Endothelial cell of umbilical vein (primary cell): ENCODE data around the gene VSNL1. TPM values are rescaled to one million over a fixed set of nuclear protein-coding genes. Genes with fewer than 3 reads are reported as not detected.

Source experiments
- BruUV-seq: library from RNA; stranded (reverse); fragments of 400-500 nt; replicated peaks from 2 replicates; lab custom pipeline; 2021; lab: Mats Ljungman, UMichigan
- CTCF ChIA-PET: fragments of 300-600, 350-600 bp; sonication (Branson Sonifier 250); formaldehyde crosslinking; loops from one replicate; lab custom pipeline; 2021; ENCODE audit warnings: antibody characterized with exemption, inconsistent platforms; lab: Charles Lee
- POLR2A ChIA-PET: fragments of 300-600, 350-600 bp; sonication (Branson Sonifier 250); formaldehyde crosslinking; loops from one replicate; lab custom pipeline; 2021; ENCODE audit warnings: antibody characterized with exemption, inconsistent platforms; lab: Charles Lee
- DNase-seq: peaks from one replicate; pipeline ENCODE4 v3.0.0-alpha.2; 2011; ENCODE audit warnings: low read depth, low spot score
- FAIRE-seq: peaks from 2 replicates; lab custom pipeline; 2011; peaks lifted over from hg19 to GRCh38; lab: Jason Lieb, UNC
- H2AFZ ChIP-seq: 2 replicates; pipeline ENCODE4 v1.6.0; 2012; ENCODE audit warnings: low read depth, low read length, control low read depth, inconsistent platforms
- H3K27ac ChIP-seq: 2 replicates; pipeline ENCODE4 v1.5.1; 2011; ENCODE audit warnings: low read depth, mild to moderate bottlenecking, control low read depth, low read length, moderate library complexity; ENCODE audit not compliant: insufficient read depth
- H3K27me3 ChIP-seq, 2 experiments: 2 replicates each; pipeline versions ENCODE4 v1.6.0 to v1.6.1; 2011; ENCODE audit warnings: low read length in 2 of 2, mixed read lengths in 1 of 2; ENCODE audit not compliant: control insufficient read depth in 2 of 2, insufficient read depth in 2 of 2
- H3K36me3 ChIP-seq, 2 experiments: 2 replicates in 1 of 2; 3 replicates in 1 of 2; pipeline ENCODE4 v1.5.1; 2011; ENCODE audit warnings: low read length in 2 of 2, mild to moderate bottlenecking in 1 of 2, moderate library complexity in 1 of 2; ENCODE audit not compliant: control insufficient read depth in 2 of 2, insufficient read depth in 2 of 2; ENCODE audit errors: extremely low read depth in 1 of 2
- H3K4me1 ChIP-seq: 3 replicates; pipeline ENCODE4 v1.5.1; 2011; ENCODE audit warnings: mild to moderate bottlenecking, low read length; ENCODE audit not compliant: control insufficient read depth, insufficient read depth; ENCODE audit errors: extremely low read depth
- H3K4me2 ChIP-seq: 2 replicates; pipeline ENCODE4 v1.6.1; 2011; ENCODE audit warnings: low read length, control low read depth, mixed read lengths; ENCODE audit not compliant: insufficient read depth
- H3K4me3 ChIP-seq, 3 experiments: fragments of 200-600 bp in 1 of 3; sonication (generic), shearing (Covaris generic) in 1 of 3; replicated peaks in 1 of 3; 2 replicates each; pipeline ENCODE4 v1.5.1; 2011 to 2016; ENCODE audit warnings: control low read depth in 3 of 3, low read length in 3 of 3, mild to moderate bottlenecking in 2 of 3, inconsistent platforms in 1 of 3, low read depth in 1 of 3, moderate library complexity in 1 of 3; ENCODE audit not compliant: insufficient read depth in 1 of 3
- H3K79me2 ChIP-seq: 2 replicates; pipeline ENCODE4 v1.6.0; 2012; ENCODE audit warnings: low read length, inconsistent platforms; ENCODE audit not compliant: control insufficient read depth, insufficient read depth
- H3K9ac ChIP-seq: replicated peaks from 2 replicates; pipeline ENCODE3; 2011; ENCODE audit warnings: low read length, control low read depth; ENCODE audit not compliant: insufficient read depth; ENCODE audit errors: extremely low read depth
- H3K9me1 ChIP-seq: replicated peaks from 3 replicates; pipeline ENCODE4 v1.6.0; 2011; ENCODE audit warnings: mild to moderate bottlenecking, low read length; ENCODE audit not compliant: control insufficient read depth, insufficient read depth; ENCODE audit errors: extremely low read depth
- H3K9me3 ChIP-seq: replicated peaks from 2 replicates; pipeline ENCODE4 v1.5.1; 2012; ENCODE audit warnings: low read length, inconsistent platforms; ENCODE audit not compliant: control insufficient read depth, insufficient read depth
- H4K20me1 ChIP-seq: replicated peaks from 2 replicates; pipeline ENCODE3; 2011; ENCODE audit warnings: mild to moderate bottlenecking, low read length; ENCODE audit not compliant: control insufficient read depth, insufficient read depth; ENCODE audit errors: extremely low read depth
- CTCF ChIP-seq, 2 donors: IDR thresholded peaks; 1 replicate in 1 of 2; 2 replicates in 1 of 2; pipeline ENCODE4 v1.5.1; 2011; ENCODE audit warnings: low read length in 2 of 2, mild to moderate bottlenecking in 2 of 2, moderate library complexity in 2 of 2, control low read depth in 1 of 2, inconsistent platforms in 1 of 2, low read depth in 1 of 2; ENCODE audit not compliant: insufficient read depth in 1 of 2; ENCODE audit errors: extremely low read depth in 1 of 2
- EZH2 ChIP-seq: IDR thresholded peaks from 2 replicates; pipeline ENCODE4 v1.6.1; 2012; ENCODE audit warnings: borderline replicate concordance, low read depth, mild to moderate bottlenecking, moderate library complexity, low read length, inconsistent platforms; ENCODE audit not compliant: severe bottlenecking
- FOS ChIP-seq: IDR thresholded peaks from 2 replicates; pipeline ENCODE4 v1.6.1; 2011; ENCODE audit warnings: mild to moderate bottlenecking, low read length, moderate library complexity, borderline replicate concordance; ENCODE audit not compliant: insufficient read depth
- GATA2 ChIP-seq: IDR thresholded peaks from 2 replicates; pipeline ENCODE4 v1.7.0; 2011; ENCODE audit warnings: low read depth, mild to moderate bottlenecking, moderate library complexity, mixed read lengths, low read length; ENCODE audit not compliant: insufficient read length, insufficient read depth
- JUN ChIP-seq: IDR thresholded peaks from 2 replicates; pipeline ENCODE4 v1.6.1; 2011; ENCODE audit warnings: borderline replicate concordance, low read depth; ENCODE audit not compliant: insufficient read length, insufficient read depth
- MAX ChIP-seq: IDR thresholded peaks from 2 replicates; pipeline ENCODE4 v1.6.1; 2011; ENCODE audit not compliant: insufficient read depth, insufficient read length
- MYC ChIP-seq: IDR thresholded peaks from one replicate; pipeline ENCODE4 v1.6.1; 2011; ENCODE audit warnings: mild to moderate bottlenecking, low read depth, low read length
- POLR2A ChIP-seq: IDR thresholded peaks from 2 replicates; pipeline ENCODE4 v1.6.1; 2012; ENCODE audit warnings: low read depth, mild to moderate bottlenecking, control low read depth, low read length
- POLR2AphosphoS5 ChIP-seq: IDR thresholded peaks from 2 replicates; pipeline ENCODE4 v1.6.1; 2012; ENCODE audit warnings: low read depth, mild to moderate bottlenecking, control low read depth, low read length, moderate library complexity; ENCODE audit not compliant: insufficient read depth
- dilution Hi-C: fragments of 300-500 bp; cut with MboI; formaldehyde crosslinking; loops from one replicate; pipeline ENCODE4 v1.15.0; 2019; ENCODE audit warnings: low sequenced_read_pairs; ENCODE audit not compliant: extremely low pct_ligation_motif_present
- intact Hi-C: fragments of 100-400 bp; cut with micrococcal nuclease; formaldehyde crosslinking; loops from one replicate; pipeline ENCODE4 v1.10.0; 2022
- polyA plus RNA-seq, 4 experiments: library from polyadenylated mRNA; depleted of rRNA in 3 of 4; stranded (reverse) in 3 of 4; unstranded in 1 of 4; fragments of >200 nt; gene quantifications; 2 replicates each; pipeline versions ENCODE4 v1.2.1 to v1.2.3, GENCODE V29; 2011 to 2012; ENCODE audit warnings: missing spikeins in 1 of 4
- total RNA-seq: library from RNA; stranded (reverse); gene quantifications from 2 replicates; pipeline ENCODE4 v1.2.3, GENCODE V29; 2021

Gene VSNL1
- total and polyA plus RNA-seq, 2 donors (not counting 3 experiments of a cell fraction or from before 2014, with no cell fraction given): not detected

- peak overlapping the region; percentile 89 for H2AFZ ChIP-seq
- no TSS peak for BruUV-seq
- peak overlapping the region; percentile 26 to 78 (median 68) for H3K4me3 ChIP-seq
- peaks cover 46 to 67% of the 10 kb centered on the region in 2 experiments for H3K27me3 ChIP-seq
- POLR2A ChIA-PET: no interaction called here
- no peaks in the 10 kb centered on the region for H3K36me3 ChIP-seq
- no peaks in the 10 kb centered on the region for H3K9me3 ChIP-seq
- CTCF ChIA-PET: no interaction called here
- DNase-seq (peak; percentile 31), FAIRE-seq (peak; percentile 58)
- peak overlapping the region; percentile 7 for H3K9ac ChIP-seq
- no peaks in the 10 kb centered on the region for H4K20me1 ChIP-seq
- H3K79me2 ChIP-seq: no peaks in the 10 kb centered on the region
- dilution Hi-C loops: no loop called here
- no peak overlapping the region for H3K27ac ChIP-seq
- no peak for TF ChIP-seq CTCF (IDR thresholded peaks at IDR 0.05; ENCODE audit: extremely low read depth in 1 of 2, insufficient read depth in 1 of 2, low read depth in 1 of 2, low read length in 2 of 2)
- no peak for TF ChIP-seq MYC
- TF ChIP-seq POLR2AphosphoS5: no peak
- TF ChIP-seq GATA2: no peak
- TF ChIP-seq EZH2: no peak
- TF ChIP-seq JUN: no peak
- TF ChIP-seq POLR2A: no peak
- TF ChIP-seq FOS: no peak
- no peak for TF ChIP-seq MAX
- H3K9me1 ChIP-seq: no peaks in the 10 kb centered on the region
- intact Hi-C loops: loop anchor here (1.0 kb wide), 1 partner anchor 21 kb away; the partner anchor contains the start of gene RAD51AP2
- H3K4me1 ChIP-seq: peaks cover 23% of the 10 kb centered on the region
- peak overlapping the region; percentile 97 for H3K4me2 ChIP-seq
These were observed 1.5 kb upstream of the VSNL1 start for GRCh38 chr2:17538844-17539554.
